A673 (cell line): Measurements from ENCODE around the gene LRBA. TPM values are rescaled to one million over a fixed set of nuclear protein-coding genes. Genes with fewer than 3 reads are reported as not detected.

Experiments used
- BruUV-seq: library from RNA; stranded (reverse); fragments of 400-500 nt; replicated peaks from 2 replicates; lab custom pipeline; 2021; lab: Mats Ljungman, UMichigan
- CTCF ChIA-PET: fragments of 300-600 bp; sonication (Branson Sonifier 250); formaldehyde crosslinking; loops from one replicate; lab custom pipeline; 2022; ENCODE audit warnings: antibody characterized with exemption; lab: Charles Lee
- POLR2A ChIA-PET: fragments of 300-600 bp; sonication (Branson Sonifier 250); formaldehyde crosslinking; loops from one replicate; lab custom pipeline; 2022; ENCODE audit warnings: antibody characterized with exemption; ENCODE audit not compliant: low non-redundant PET; lab: Charles Lee
- DNase-seq: peaks from one replicate; pipeline ENCODE4 v3.0.0-alpha.2; 2015; ENCODE audit warnings: low spot score
- H3K27ac ChIP-seq: fragments of 200-600 bp; sonication (generic); 2 replicates; pipeline ENCODE4 v1.5.1; 2016; ENCODE audit warnings: mixed run types, low read depth, mild to moderate bottlenecking, mixed read lengths, antibody characterized with exemption, low read length; ENCODE audit not compliant: poor library complexity, severe bottlenecking
- H3K27me3 ChIP-seq: fragments of 200-600 bp; sonication (generic); replicated peaks from 2 replicates; pipeline ENCODE4 v1.6.1; 2017; ENCODE audit warnings: mixed run types, low read depth, mild to moderate bottlenecking, mixed read lengths, antibody characterized with exemption, low read length; ENCODE audit not compliant: insufficient read depth, poor library complexity
- H3K36me3 ChIP-seq: fragments of 200-600 bp; sonication (generic); 2 replicates; pipeline ENCODE4 v1.6.1; 2016; ENCODE audit warnings: mixed run types, mild to moderate bottlenecking, mixed read lengths, antibody characterized with exemption, low read length; ENCODE audit not compliant: insufficient read depth, poor library complexity, severe bottlenecking
- H3K4me1 ChIP-seq: fragments of 200-600 bp; sonication (generic); 2 replicates; pipeline ENCODE4 v1.6.1; 2017; ENCODE audit warnings: mixed run types, mild to moderate bottlenecking, mixed read lengths, antibody characterized with exemption, low read length; ENCODE audit not compliant: insufficient read depth, poor library complexity, severe bottlenecking
- H3K4me3 ChIP-seq: fragments of 200-600 bp; sonication (generic); 2 replicates; pipeline ENCODE4 v1.5.1; 2016; ENCODE audit warnings: low read depth, mixed run types, mild to moderate bottlenecking, mixed read lengths, low read length; ENCODE audit not compliant: poor library complexity, severe bottlenecking
- H3K9me3 ChIP-seq: fragments of 200-600 bp; sonication (generic); 2 replicates; pipeline ENCODE4 v1.6.1; 2016; ENCODE audit warnings: mixed run types, low read depth, mild to moderate bottlenecking, mixed read lengths, antibody characterized with exemption, low read length; ENCODE audit not compliant: poor library complexity, severe bottlenecking
- EZH2 ChIP-seq: fragments of 200-600 bp; sonication (generic); IDR thresholded peaks from 2 replicates; pipeline ENCODE4 v1.6.1; 2017; ENCODE audit warnings: borderline replicate concordance, low read depth, mild to moderate bottlenecking, mixed read lengths, antibody characterized with exemption, low read length; ENCODE audit not compliant: poor library complexity, severe bottlenecking
- intact Hi-C: fragments of 100-400 bp; cut with micrococcal nuclease; formaldehyde crosslinking; loops from one replicate; pipeline ENCODE4 v1.10.0; 2022; ENCODE audit not compliant: unreplicated experiment
- total RNA-seq: library from RNA; stranded (reverse); gene quantifications from 2 replicates; pipeline ENCODE4 v1.2.3, GENCODE V29; 2021
- TF ChIP-seq, protein P1 (sequence below): fragments of 300-800, 200-600 bp; sonication (generic); conservative IDR thresholded peaks from 2 replicates; pipeline ENCODE4 v1.5.1; 2017; ENCODE audit warnings: low read depth, mild to moderate bottlenecking, antibody characterized with exemption, low read length, moderate library complexity, mixed read lengths

LRBA gene
- total RNA-seq, 1 experiment from 2014 or later, result 35.7 TPM

DNA sequence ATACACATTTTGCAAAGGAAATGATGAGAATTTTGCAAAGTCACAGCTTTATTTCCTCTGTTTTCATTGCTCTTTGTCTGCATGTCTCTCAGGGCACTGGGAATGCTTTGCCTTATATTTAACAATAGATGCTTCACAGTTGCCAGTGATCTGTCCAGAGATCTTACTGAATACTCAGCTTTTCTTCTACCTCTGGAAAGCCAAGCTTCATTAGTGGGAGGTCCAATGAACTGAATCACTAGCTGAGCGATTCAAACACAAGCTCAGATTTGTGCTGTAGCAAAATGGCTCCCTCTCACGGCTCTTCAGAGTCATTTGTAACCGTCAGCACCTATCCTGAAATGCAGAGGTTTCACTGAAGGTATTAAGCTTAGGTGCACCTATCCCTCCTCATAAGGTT lies 797.9 kb downstream of the LRBA start:
- ChIA-PET POLR2A (no interaction called here), CTCF (interaction anchor here (0.7 to 1.6 kb wide), 7 partner anchors 13 to 320 kb away, joined by 3 to 5 read pairs (median 3); no protein-coding TSS in a partner anchor)
- H3K4me1 ChIP-seq, result peaks cover 18% of the 10 kb centered on the region
- BruUV-seq, result no TSS peak
- TF ChIP-seq, protein P1, sequence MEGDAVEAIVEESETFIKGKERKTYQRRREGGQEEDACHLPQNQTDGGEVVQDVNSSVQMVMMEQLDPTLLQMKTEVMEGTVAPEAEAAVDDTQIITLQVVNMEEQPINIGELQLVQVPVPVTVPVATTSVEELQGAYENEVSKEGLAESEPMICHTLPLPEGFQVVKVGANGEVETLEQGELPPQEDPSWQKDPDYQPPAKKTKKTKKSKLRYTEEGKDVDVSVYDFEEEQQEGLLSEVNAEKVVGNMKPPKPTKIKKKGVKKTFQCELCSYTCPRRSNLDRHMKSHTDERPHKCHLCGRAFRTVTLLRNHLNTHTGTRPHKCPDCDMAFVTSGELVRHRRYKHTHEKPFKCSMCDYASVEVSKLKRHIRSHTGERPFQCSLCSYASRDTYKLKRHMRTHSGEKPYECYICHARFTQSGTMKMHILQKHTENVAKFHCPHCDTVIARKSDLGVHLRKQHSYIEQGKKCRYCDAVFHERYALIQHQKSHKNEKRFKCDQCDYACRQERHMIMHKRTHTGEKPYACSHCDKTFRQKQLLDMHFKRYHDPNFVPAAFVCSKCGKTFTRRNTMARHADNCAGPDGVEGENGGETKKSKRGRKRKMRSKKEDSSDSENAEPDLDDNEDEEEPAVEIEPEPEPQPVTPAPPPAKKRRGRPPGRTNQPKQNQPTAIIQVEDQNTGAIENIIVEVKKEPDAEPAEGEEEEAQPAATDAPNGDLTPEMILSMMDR, result peak; percentile 64
- no peak for TF ChIP-seq EZH2
- no peaks in the 10 kb centered on the region for H3K36me3 ChIP-seq
- intact Hi-C loops, result loop anchor here (2.0 to 10.0 kb wide), 3 partner anchors 112 to 220 kb away; no protein-coding TSS in a partner anchor
- H3K27ac ChIP-seq, result no peak overlapping the region
- H3K9me3 ChIP-seq, result no peaks in the 10 kb centered on the region
- H3K27me3 ChIP-seq, result no peaks in the 10 kb centered on the region
- H3K4me3 ChIP-seq, result no peak overlapping the region
- DNase-seq, result peak; percentile 77

DNA sequence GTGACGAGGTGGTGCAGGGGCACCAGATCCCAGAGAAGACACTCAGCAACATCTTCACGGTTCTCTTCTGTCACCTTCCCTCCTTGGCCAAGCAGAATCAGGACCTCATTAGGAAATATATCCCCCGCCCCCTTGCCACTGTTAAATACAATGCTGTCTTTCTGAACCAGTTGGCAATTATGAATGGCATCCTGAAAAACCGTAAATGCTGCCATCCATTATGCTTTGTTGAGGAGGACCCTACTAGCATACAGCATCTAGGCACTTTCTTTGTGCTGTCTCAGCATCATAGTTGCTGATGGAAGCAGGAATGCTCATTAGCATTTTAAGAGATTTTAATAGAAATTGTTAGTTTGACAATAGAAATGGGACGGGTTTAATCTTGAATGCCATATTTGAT lies 798.4 kb downstream of the LRBA start:
- no peaks in the 10 kb centered on the region for H3K27me3 ChIP-seq
- peaks cover 20% of the 10 kb centered on the region for H3K4me1 ChIP-seq
- TF ChIP-seq EZH2, result no peak
- TF ChIP-seq, protein P1, result no peak
- CTCF ChIA-PET, result interaction anchor here (0.7 to 1.6 kb wide), 7 partner anchors 14 to 320 kb away, joined by 3 to 5 read pairs (median 3); no protein-coding TSS in a partner anchor
- no peak overlapping the region for H3K27ac ChIP-seq
- no peaks in the 10 kb centered on the region for H3K9me3 ChIP-seq
- H3K4me3 ChIP-seq, result no peak overlapping the region
- H3K36me3 ChIP-seq, result no peaks in the 10 kb centered on the region
- BruUV-seq, result no TSS peak
- intact Hi-C loops, result loop anchor here (2.0 to 10.0 kb wide), 3 partner anchors 112 to 219 kb away; no protein-coding TSS in a partner anchor
- POLR2A ChIA-PET, result no interaction called here
- DNase-seq, result peak; percentile 32

DNA sequence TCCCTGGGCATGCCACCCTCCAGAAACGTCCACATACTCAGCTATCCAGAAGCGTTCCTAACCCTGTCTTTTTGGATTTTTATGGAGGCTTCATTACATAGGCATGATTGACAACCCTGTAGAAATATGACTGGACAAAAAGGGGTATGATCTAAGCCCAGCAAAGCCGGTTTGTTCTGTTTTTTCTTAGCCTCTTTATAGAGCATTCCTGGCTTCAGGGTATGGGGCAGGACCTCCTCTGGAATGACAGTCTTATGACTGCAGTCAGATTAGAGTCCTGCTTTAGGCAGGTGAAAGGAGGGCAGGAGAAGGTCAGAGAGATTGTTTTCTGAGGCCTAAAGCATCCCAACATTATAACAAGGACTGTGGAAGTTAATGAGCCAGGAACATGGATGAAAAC lies 799.5 kb downstream of the LRBA start:
- intact Hi-C loops, result loop anchor here (5.0 to 10.0 kb wide), 2 partner anchors 111 to 218 kb away; no protein-coding TSS in a partner anchor

More for the DNA sequence above, 799.5 kb downstream of the LRBA start:
- Histone ChIP-seq H3K4me3 (no peak overlapping the region), H3K9me3 (no peaks in the 10 kb centered on the region), H3K27ac (no peak overlapping the region), H3K4me1 (peaks cover 26% of the 10 kb centered on the region), H3K36me3 (no peaks in the 10 kb centered on the region), H3K27me3 (no peaks in the 10 kb centered on the region)
- POLR2A ChIA-PET, result no interaction called here
- no TSS peak for BruUV-seq
- no peak for TF ChIP-seq EZH2
- TF ChIP-seq, protein P1, result no peak
- no peak for DNase-seq
- CTCF ChIA-PET, result no interaction called here

Other genes starting within 250 kb of the LRBA start
- gene RPS3A, start 84.3 kb upstream of the LRBA start, total RNA-seq, result 1,702 and 1,751 TPM in 2 replicates